ENCODE data around the gene COL23A1. TPM values are rescaled to one million over a fixed set of nuclear protein-coding genes. Genes with fewer than 3 reads are reported as not detected.

The COL23A1 gene
- total RNA-seq, 1 experiment from 2014 or later, result 0.18 TPM

- no peaks in the 10 kb centered on the region for H3K36me3 Mint-ChIP-seq (ENCODE audit: insufficient read depth, unreplicated experiment)
- Histone ChIP-seq H3K4me3 (ENCODE audit: low read depth, low read length) (no peak overlapping the region), H3K4me1 (no peaks in the 10 kb centered on the region), H3K9me3 (peaks cover 2% of the 10 kb centered on the region; the same call in 1 of the 2 replicates), H3K36me3 (ENCODE audit: control insufficient read depth, insufficient read depth, low read length) (no peaks in the 10 kb centered on the region), H3K27me3 (replicated peaks; ENCODE audit: control insufficient read depth, insufficient read depth, low read length) (no peaks in the 10 kb centered on the region)
- intact Hi-C loops (cut with micrococcal nuclease; ENCODE audit: unreplicated experiment), result no loop called here
- ChIA-PET POLR2A (no interaction called here), CTCF (no interaction called here)
- peaks cover 29% of the 10 kb centered on the region for H3K27me3 Mint-ChIP-seq (ENCODE audit: insufficient read depth, unreplicated experiment)
- no peak for DNase-seq
- no TSS peak for BruUV-seq (replicated peaks)
- no peak for TF ChIP-seq CTCF (IDR thresholded peaks at IDR 0.05; ENCODE audit: insufficient read depth in 1 of 2, low read depth in 1 of 2, low read length in 1 of 2, severe bottlenecking in 1 of 2, unreplicated experiment in 1 of 2)
- no peak overlapping the region for H3K27ac Mint-ChIP-seq (ENCODE audit: unreplicated experiment)
- H3K4me1 Mint-ChIP-seq (ENCODE audit: low read depth, unreplicated experiment), result peaks cover 7% of the 10 kb centered on the region
- H3K9me3 Mint-ChIP-seq (ENCODE audit: unreplicated experiment), result peaks cover 2% of the 10 kb centered on the region
- no peak overlapping the region for H3K4me3 Mint-ChIP-seq (ENCODE audit: unreplicated experiment)
These were observed 225.9 kb downstream of the COL23A1 start for GRCh38 chr5:178364326-178364675.

GRCh38 chr5:178363501-178364325 is 226.5 kb downstream of the COL23A1 start:
- Histone ChIP-seq H3K4me1 (no peaks in the 10 kb centered on the region), H3K4me3 (ENCODE audit: low read depth, low read length) (no peak overlapping the region), H3K9me3 (no peaks in the 10 kb centered on the region; the same call in 1 of the 2 replicates), H3K27me3 (replicated peaks; ENCODE audit: control insufficient read depth, insufficient read depth, low read length) (no peaks in the 10 kb centered on the region), H3K36me3 (ENCODE audit: control insufficient read depth, insufficient read depth, low read length) (no peaks in the 10 kb centered on the region)
- TF ChIP-seq CTCF (IDR thresholded peaks at IDR 0.05; ENCODE audit: insufficient read depth in 1 of 2, low read depth in 1 of 2, low read length in 1 of 2, severe bottlenecking in 1 of 2, unreplicated experiment in 1 of 2), result no peak
- ChIA-PET CTCF (no interaction called here), POLR2A (no interaction called here)
- no peak for DNase-seq
- BruUV-seq (replicated peaks), result no TSS peak
- Mint-ChIP-seq H3K36me3 (ENCODE audit: insufficient read depth, unreplicated experiment) (no peaks in the 10 kb centered on the region), H3K27ac (ENCODE audit: unreplicated experiment) (no peak overlapping the region), H3K4me3 (ENCODE audit: unreplicated experiment) (no peak overlapping the region), H3K9me3 (ENCODE audit: unreplicated experiment) (peaks cover under 1% of the 10 kb centered on the region), H3K4me1 (ENCODE audit: low read depth, unreplicated experiment) (peaks cover 7% of the 10 kb centered on the region), H3K27me3 (ENCODE audit: insufficient read depth, unreplicated experiment) (peaks cover 29% of the 10 kb centered on the region)
- intact Hi-C loops (cut with micrococcal nuclease; ENCODE audit: unreplicated experiment), result no loop called here

GRCh38 chr5:178361657-178362445 is 228.3 kb downstream of the COL23A1 start:
- Mint-ChIP-seq H3K9me3 (ENCODE audit: unreplicated experiment) (peaks cover 15% of the 10 kb centered on the region), H3K27ac (ENCODE audit: unreplicated experiment) (no peak overlapping the region), H3K4me1 (ENCODE audit: low read depth, unreplicated experiment) (peaks cover 18% of the 10 kb centered on the region), H3K36me3 (ENCODE audit: insufficient read depth, unreplicated experiment) (no peaks in the 10 kb centered on the region), H3K27me3 (ENCODE audit: insufficient read depth, unreplicated experiment) (peaks cover 29% of the 10 kb centered on the region), H3K4me3 (ENCODE audit: unreplicated experiment) (no peak overlapping the region)
- DNase-seq, result no peak
- Histone ChIP-seq H3K4me3 (ENCODE audit: low read depth, low read length) (no peak overlapping the region), H3K9me3 (no peaks in the 10 kb centered on the region), H3K36me3 (ENCODE audit: control insufficient read depth, insufficient read depth, low read length) (no peaks in the 10 kb centered on the region), H3K4me1 (no peaks in the 10 kb centered on the region), H3K27me3 (replicated peaks; ENCODE audit: control insufficient read depth, insufficient read depth, low read length) (no peaks in the 10 kb centered on the region)
- no peak for TF ChIP-seq CTCF (IDR thresholded peaks at IDR 0.05; ENCODE audit: insufficient read depth in 1 of 2, low read depth in 1 of 2, low read length in 1 of 2, severe bottlenecking in 1 of 2, unreplicated experiment in 1 of 2)
- intact Hi-C loops (cut with micrococcal nuclease; ENCODE audit: unreplicated experiment), result no loop called here
- ChIA-PET CTCF (no interaction called here), POLR2A (no interaction called here)
- no TSS peak for BruUV-seq (replicated peaks)

All from Caco-2 (cell line).